AG09309 (cell line): ENCODE results near the gene MKLN1.

ENCODE experiments used
- DNase-seq: peaks from one replicate; pipeline ENCODE4 v3.0.0-alpha.2; 2010; ENCODE audit warnings: low read depth
- H3K4me3 ChIP-seq: 2 replicates; pipeline ENCODE4 v1.5.1; 2011; ENCODE audit warnings: mild to moderate bottlenecking, low read depth, low read length, moderate library complexity; ENCODE audit not compliant: control insufficient read depth
- CTCF ChIP-seq: IDR thresholded peaks from 2 replicates; pipeline ENCODE4 v1.5.1; 2011; ENCODE audit warnings: mild to moderate bottlenecking, low read depth, low read length, inconsistent platforms; ENCODE audit not compliant: insufficient read depth, control insufficient read depth; ENCODE audit errors: missing control alignments

The MKLN1 gene

GRCh38 chr7:131444683-131445082, 117.0 kb downstream of the MKLN1 start:
- no peak for DNase-seq
- no peak for TF ChIP-seq CTCF
- H3K4me3 ChIP-seq, result no peak overlapping the region

- TF ChIP-seq CTCF, result no peak
- DNase-seq, result no peak
- no peak overlapping the region for H3K4me3 ChIP-seq
Observed at GRCh38 chr7:131449373-131449902, 121.8 kb downstream of the MKLN1 start.

- DNase-seq, result no peak
- no peak overlapping the region for H3K4me3 ChIP-seq
- no peak for TF ChIP-seq CTCF
Observed at GRCh38 chr7:131454498-131454897, 126.8 kb downstream of the MKLN1 start.

- TF ChIP-seq CTCF, result no peak
- no peak overlapping the region for H3K4me3 ChIP-seq
- DNase-seq, result no peak
Observed at GRCh38 chr7:131455001-131455400, 127.3 kb downstream of the MKLN1 start.

GRCh38 chr7:131455546-131455945, 127.9 kb downstream of the MKLN1 start:
- no peak overlapping the region for H3K4me3 ChIP-seq
- no peak for TF ChIP-seq CTCF
- no peak for DNase-seq

GRCh38 chr7:131456338-131456737, 128.7 kb downstream of the MKLN1 start:
- no peak for TF ChIP-seq CTCF
- H3K4me3 ChIP-seq, result no peak overlapping the region
- no peak for DNase-seq

- TF ChIP-seq CTCF, result no peak
- no peak overlapping the region for H3K4me3 ChIP-seq
- no peak for DNase-seq
Observed at GRCh38 chr7:131459256-131459655, 131.6 kb downstream of the MKLN1 start.
